Heart left ventricle (tissue), 16 donors: ENCODE results near the gene ZDHHC14. TPM values are rescaled to one million over a fixed set of nuclear protein-coding genes. Genes with fewer than 3 reads are reported as not detected.

Source experiments
- ATAC-seq, 4 donors: fragments of 200-7000 bp; cut with Tn5 transposase; one replicate each; pipeline ENCODE4 v1.9.1; 2020 to 2022; ENCODE audit warnings: moderate library complexity in 4 of 4, mild to moderate bottlenecking in 3 of 4, moderate number of reproducible peaks in 1 of 4
- DNase-seq, 5 donors: peaks; one replicate each; pipeline ENCODE4 v3.0.0-alpha.2; 2020
- H3K27ac ChIP-seq, 12 donors: fragments of 200-600 bp; sonication (generic) in 4 of 12; one replicate each; pipeline versions ENCODE4 v1.5.0 to v1.8.0; 2016 to 2022; ENCODE audit warnings: mild to moderate bottlenecking in 2 of 12
- H3K27me3 ChIP-seq, 9 donors: fragments of 200-600 bp; sonication (generic) in 2 of 9; one replicate each; pipeline versions ENCODE4 v1.5.1 to v1.8.0; 2016 to 2022; ENCODE audit warnings: mild to moderate bottlenecking in 3 of 9
- H3K36me3 ChIP-seq, 9 donors: fragments of 200-600 bp; sonication (generic) in 2 of 9; one replicate each; pipeline versions ENCODE4 v1.5.0 to v1.8.0; 2018 to 2022; ENCODE audit warnings: mild to moderate bottlenecking in 2 of 9
- H3K4me1 ChIP-seq, 12 donors: fragments of 200-600 bp; sonication (generic) in 4 of 12; one replicate each; pipeline versions ENCODE4 v1.5.0 to v1.8.0; 2016 to 2022; ENCODE audit warnings: mild to moderate bottlenecking in 3 of 12
- H3K4me3 ChIP-seq, 12 donors: fragments of 200-600 bp; sonication (generic) in 4 of 12; one replicate each; pipeline versions ENCODE4 v1.5.0 to v1.8.0; 2017 to 2022; ENCODE audit warnings: mild to moderate bottlenecking in 9 of 12, moderate library complexity in 4 of 12
- H3K9me3 ChIP-seq, 12 donors: fragments of 200-600 bp; sonication (generic) in 4 of 12; one replicate each; pipeline versions ENCODE4 v1.5.0 to v1.8.0; 2016 to 2022; ENCODE audit warnings: mild to moderate bottlenecking in 1 of 12
- POLR2A ChIP-seq, 2 donors: fragments of 450-650 bp; IDR thresholded peaks; one replicate each; pipeline ENCODE4 v1.6.1; 2017; ENCODE audit warnings: antibody characterized with exemption in 2 of 2, mild to moderate bottlenecking in 2 of 2, moderate library complexity in 2 of 2
- WGBS, 4 donors: extraction: QIAGEN DNeasy Blood & Tissue Kit in 2 of 4; methylation state at CpG; one replicate each; pipeline versions ENCODE4 v1.1.5 to v1.1.7; 2013 to 2018; 5-methylcytosine and 5-hydroxymethylcytosine counted together
- intact Hi-C, 10 donors: fragments of 100-400 bp; cut with DNase I; formaldehyde crosslinking; loops; one replicate each; pipeline versions ENCODE4 v1.11.1 to v1.14.2; 2022
- polyA plus RNA-seq, 2 donors: library from polyadenylated mRNA; stranded (reverse); fragments of 200-250 nt; gene quantifications; one replicate each; pipeline ENCODE4 v1.2.3, GENCODE V29; 2013
- total RNA-seq, 9 donors: library from RNA; depleted of rRNA in 2 of 9; stranded (reverse); fragments of >200 nt in 2 of 9; fragmentation: NEBNext Ultra II Directional in 3 of 9; extraction: Animal tissue kit (Norgen Biotek cat#: 25700) in 3 of 9; gene quantifications; one replicate each; pipeline versions ENCODE4 v1.1.0 to v1.2.4, GENCODE V29; 2016 to 2023
- TF ChIP-seq, protein P1 (sequence below), 12 donors: fragments of 200-600 bp; sonication (generic) in 4 of 12; IDR thresholded peaks; one replicate each; pipeline versions ENCODE4 v1.5.0 to v1.8.0; 2018 to 2022; ENCODE audit warnings: antibody characterized with exemption in 12 of 12, mild to moderate bottlenecking in 5 of 12
- donor health status: ischemic (EF 13 %, LVEDD 7.1; RV severe dilation, severe dysfunction).
- donor health status: healthy with polysubstance abuse.
- donor health status: DM: no; HTN: yes; CAD: no.
- donor health status: DM: no; HTN: no; CAD: no.
- donor health status: ischemic (EF 25% LVEDD 6.9; RV normal size, moderate dysfunction).
- donor health status: ischemic (EF 25% LVEDD 5.7; RV mildly dilated, moderate dysfunction).
- donor health status: healthy.
- donor health status: DM: yes; HTN: yes; CAD: no.
- donor health status: ischemic (EF 35%, LVEDD 5.7; RV mildly dilated, moderate dysfunction).
- donor health status: nonischemic (EF 11% LVEDD 7.7; RV severe dilation, severe dysfunction).
- donor health status: DM: yes; HTN: yes; CAD: no.
- donor health status: PGD.
- donor health status: ischemic (EF 29% LVEDD 5.4; RV normal size, mild dysfunction).
- donor health status: nonischemic (EF 23%, LVEDD 6.1; RV moderate dilation, normal function).

ZDHHC14 gene
- total and polyA plus RNA-seq, 11 donors: 7.0 to 25.8 (median 15.4) TPM

DNA sequence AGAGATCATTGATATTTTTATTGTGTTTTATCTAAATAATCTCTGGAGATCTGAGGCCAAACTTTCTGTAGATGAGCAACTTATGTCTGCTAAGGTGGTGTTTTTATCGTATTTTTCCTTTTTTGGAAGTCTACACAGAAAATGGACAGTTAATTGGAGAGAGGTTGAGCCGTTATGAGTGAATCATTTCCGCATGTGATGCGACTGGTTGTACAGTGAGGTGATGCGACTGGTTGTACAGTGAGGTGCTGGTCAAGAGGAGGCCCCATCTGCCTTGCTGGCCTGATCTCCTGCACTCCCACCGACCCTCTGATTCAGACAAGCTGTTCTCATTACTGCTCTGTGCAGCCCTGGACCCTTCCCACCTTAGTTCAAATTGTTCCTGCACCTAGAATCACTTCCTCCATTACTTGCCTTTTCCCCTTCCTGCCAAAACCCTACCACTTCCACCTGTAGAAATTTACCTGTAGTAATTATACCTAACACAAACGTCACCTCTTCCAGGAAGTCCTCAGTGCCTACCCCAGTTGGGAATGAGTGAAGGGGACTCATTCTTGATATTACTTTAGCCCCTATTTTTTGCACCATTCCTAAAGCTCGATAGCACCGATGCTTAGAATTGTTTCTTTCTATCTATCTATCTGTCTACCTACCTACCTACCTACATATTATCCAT, 100.3 kb downstream of the ZDHHC14 start:
- DNase-seq (no peak), ATAC-seq (no peak)
- no peaks in the 10 kb centered on the region for H3K9me3 ChIP-seq
- TF ChIP-seq, protein P1, sequence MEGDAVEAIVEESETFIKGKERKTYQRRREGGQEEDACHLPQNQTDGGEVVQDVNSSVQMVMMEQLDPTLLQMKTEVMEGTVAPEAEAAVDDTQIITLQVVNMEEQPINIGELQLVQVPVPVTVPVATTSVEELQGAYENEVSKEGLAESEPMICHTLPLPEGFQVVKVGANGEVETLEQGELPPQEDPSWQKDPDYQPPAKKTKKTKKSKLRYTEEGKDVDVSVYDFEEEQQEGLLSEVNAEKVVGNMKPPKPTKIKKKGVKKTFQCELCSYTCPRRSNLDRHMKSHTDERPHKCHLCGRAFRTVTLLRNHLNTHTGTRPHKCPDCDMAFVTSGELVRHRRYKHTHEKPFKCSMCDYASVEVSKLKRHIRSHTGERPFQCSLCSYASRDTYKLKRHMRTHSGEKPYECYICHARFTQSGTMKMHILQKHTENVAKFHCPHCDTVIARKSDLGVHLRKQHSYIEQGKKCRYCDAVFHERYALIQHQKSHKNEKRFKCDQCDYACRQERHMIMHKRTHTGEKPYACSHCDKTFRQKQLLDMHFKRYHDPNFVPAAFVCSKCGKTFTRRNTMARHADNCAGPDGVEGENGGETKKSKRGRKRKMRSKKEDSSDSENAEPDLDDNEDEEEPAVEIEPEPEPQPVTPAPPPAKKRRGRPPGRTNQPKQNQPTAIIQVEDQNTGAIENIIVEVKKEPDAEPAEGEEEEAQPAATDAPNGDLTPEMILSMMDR (IDR thresholded peaks at IDR 0.05): no peak
- TF ChIP-seq POLR2A (IDR thresholded peaks at IDR 0.05): no peak
- intact Hi-C loops: no loop called here
- no peak overlapping the region for H3K27ac ChIP-seq
- H3K4me3 ChIP-seq: no peak overlapping the region
- H3K27me3 ChIP-seq: no peaks in the 10 kb centered on the region
- 83 to 85% (median 84%) methylated on average over 9 of the region's 9 CpGs for WGBS, 4 donors
- no peaks in the 10 kb centered on the region for H3K36me3 ChIP-seq
- H3K4me1 ChIP-seq: peaks cover 0 to 3% (median 0%) of the 10 kb centered on the region in 12 donors

DNA sequence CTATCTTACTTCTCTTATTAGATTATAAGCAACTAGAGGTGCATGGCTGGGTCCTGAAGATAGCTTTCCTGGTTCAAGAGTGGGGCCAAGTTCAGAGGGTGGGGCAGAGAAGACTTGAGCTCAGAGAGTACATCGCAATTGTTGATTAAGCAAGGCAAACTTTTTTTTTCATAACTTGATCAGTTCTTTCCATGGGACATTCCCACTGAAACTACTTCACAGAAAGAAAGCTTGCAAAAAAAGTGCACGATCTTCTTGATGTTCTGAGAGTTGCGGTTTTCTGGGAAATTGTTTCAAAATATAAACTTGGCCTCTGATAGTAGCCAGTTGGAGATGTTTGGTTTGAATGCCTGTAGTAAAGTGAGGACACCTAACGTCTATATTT, 100.9 kb downstream of the ZDHHC14 start:
- ATAC-seq: no peak
- TF ChIP-seq, protein P1 (IDR thresholded peaks at IDR 0.05): no peak
- no peak for TF ChIP-seq POLR2A (IDR thresholded peaks at IDR 0.05)
- no peak for DNase-seq

DNA sequence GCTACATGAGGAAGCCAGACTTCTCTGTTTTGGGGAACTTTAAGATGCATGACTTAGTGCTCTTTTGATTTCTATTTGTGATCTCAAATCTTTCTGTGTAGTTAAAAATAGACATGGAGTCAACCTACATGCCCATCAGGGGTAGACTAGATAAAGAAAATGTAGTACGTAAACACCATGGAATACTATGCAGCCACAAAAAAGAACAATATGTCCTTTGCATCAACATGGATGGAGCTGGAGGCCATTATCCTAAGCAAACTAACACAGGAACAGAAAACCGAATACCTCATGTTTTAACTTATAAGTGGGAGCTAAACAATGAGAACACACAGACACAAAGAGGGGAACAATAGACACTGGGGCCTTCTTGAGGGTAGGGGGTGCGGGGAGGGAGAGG, 102.8 kb downstream of the ZDHHC14 start:
- no peaks in the 10 kb centered on the region for H3K27me3 ChIP-seq
- H3K4me1 ChIP-seq: peaks cover 0 to 11% (median 0%) of the 10 kb centered on the region in 12 donors
- H3K27ac ChIP-seq: no peak overlapping the region
- WGBS, 4 donors: 94 to 99% (median 96%) methylated on average over 3 of the region's 3 CpGs
- ATAC-seq: no peak
- H3K4me3 ChIP-seq: no peak overlapping the region
- no peaks in the 10 kb centered on the region for H3K36me3 ChIP-seq
- intact Hi-C loops: no loop called here
- TF ChIP-seq, protein P1 (IDR thresholded peaks at IDR 0.05): no peak
- no peak for TF ChIP-seq POLR2A (IDR thresholded peaks at IDR 0.05)
- no peaks in the 10 kb centered on the region for H3K9me3 ChIP-seq
- DNase-seq: no peak

More for the DNA sequence above, 100.9 kb downstream of the ZDHHC14 start:
- 87 to 95% (median 93%) methylated on average over 4 of the region's 4 CpGs for WGBS, 4 donors
- peaks cover 0 to 8% (median 0%) of the 10 kb centered on the region in 12 donors for H3K4me1 ChIP-seq
- intact Hi-C loops: no loop called here
- H3K9me3 ChIP-seq: no peaks in the 10 kb centered on the region
- H3K27me3 ChIP-seq: no peaks in the 10 kb centered on the region
- H3K27ac ChIP-seq: no peak overlapping the region
- no peaks in the 10 kb centered on the region for H3K36me3 ChIP-seq
- H3K4me3 ChIP-seq: no peak overlapping the region

DNA sequence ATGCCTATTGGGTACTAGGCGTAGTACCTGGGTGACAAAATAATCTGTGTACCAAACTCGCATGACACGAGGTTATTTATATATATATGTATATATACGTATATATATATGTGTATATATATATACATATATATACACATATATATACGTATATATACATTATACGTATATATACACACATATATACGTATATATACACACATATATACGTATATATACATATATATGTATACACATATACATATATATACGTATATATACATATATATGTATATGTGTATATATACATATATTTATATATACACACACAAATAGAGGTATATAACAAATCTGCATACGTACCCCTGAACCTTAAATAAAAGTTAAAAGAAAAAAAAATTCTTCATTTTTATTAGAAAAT, 103.2 kb downstream of the ZDHHC14 start:
- no peak for TF ChIP-seq POLR2A (IDR thresholded peaks at IDR 0.05)
- TF ChIP-seq, protein P1 (IDR thresholded peaks at IDR 0.05): no peak

More for the DNA sequence above, 103.2 kb downstream of the ZDHHC14 start:
- Histone ChIP-seq H3K27ac (no peak overlapping the region), H3K9me3 (no peaks in the 10 kb centered on the region), H3K36me3 (no peaks in the 10 kb centered on the region), H3K27me3 (no peaks in the 10 kb centered on the region), H3K4me3 (no peak overlapping the region), H3K4me1 (peaks cover 0 to 11% (median 0%) of the 10 kb centered on the region in 12 donors)
- ATAC-seq: no peak
- intact Hi-C loops: no loop called here
- WGBS, 4 donors: 88 to 94% (median 92%) methylated on average over 10 of the region's 10 CpGs
- DNase-seq: no peak
